ENCODE measurements around the gene LNPEP. TPM values are rescaled to one million over a fixed set of nuclear protein-coding genes. Genes with fewer than 3 reads are reported as not detected.

The LNPEP gene
- total and polyA plus RNA-seq, 10 of the 15 experiments (the other 5 are each of a cell fraction or from before 2014, with no cell fraction given): 5.6 to 54.9 (median 25.0) TPM

- TF ChIP-seq CEBPZ (IDR thresholded peaks at IDR 0.05; ENCODE audit: low read depth, low read length) (no peak), TARDBP (IDR thresholded peaks at IDR 0.05; ENCODE audit: borderline replicate concordance) (no peak), POLR2AphosphoS5 (IDR thresholded peaks at IDR 0.05; ENCODE audit: low read length) (no peak), NRF1 (conservative IDR thresholded peaks at IDR 0.05; ENCODE audit: low read depth, low read length) (no peak), BCLAF1 (IDR thresholded peaks at IDR 0.05) (no peak), MYC (IDR thresholded peaks at IDR 0.05; ENCODE audit: insufficient read depth, insufficient read length, insufficient replicate concordance, low read length, severe bottlenecking) (no peak), HDAC2 (IDR thresholded peaks at IDR 0.05) (no peak), E4F1 (IDR thresholded peaks at IDR 0.05; ENCODE audit: borderline replicate concordance, partially characterized antibody) (no peak)
Measured at GRCh38 chr5:96999856-97000255, 64.0 kb downstream of the LNPEP start (continued).

Data from GM12878 (cell line).